ENCODE results near the gene RABGEF1. TPM values are rescaled to one million over a fixed set of nuclear protein-coding genes. Genes with fewer than 3 reads are reported as not detected.

RABGEF1 gene
- polyA plus RNA-seq, 4 donors = 9.7 to 22.3 (median 11.8) TPM

DNA sequence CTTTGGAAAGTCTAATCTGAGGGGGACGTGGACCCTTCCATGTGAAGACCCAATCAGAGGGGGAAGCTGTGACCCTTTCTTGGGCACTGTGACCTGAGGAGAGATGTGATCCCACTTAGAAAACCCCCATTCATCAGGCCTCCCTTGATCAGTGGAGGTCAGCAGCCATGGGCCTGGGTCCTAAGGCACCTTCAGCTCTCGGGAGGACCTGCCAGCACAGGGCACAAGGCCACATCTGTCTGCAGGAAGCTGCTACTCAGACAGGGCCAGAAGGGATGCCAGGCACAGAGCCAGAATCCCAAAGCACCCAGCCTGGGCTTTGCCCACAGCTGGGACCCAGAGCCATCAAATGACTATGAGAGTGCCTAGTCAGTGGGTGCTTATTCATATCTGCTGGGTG lies 14.7 kb upstream of the RABGEF1 start:
- FAIRE-seq = no peak
- Histone ChIP-seq H3K36me3 (ENCODE audit: control insufficient read depth in 3 of 3, insufficient read depth in 2 of 3, low read depth in 1 of 3, low read length in 3 of 3) (peaks cover 0 to 36% (median 0%) of the 10 kb centered on the region in 3 donors), H3K27ac (ENCODE audit: low read depth in 1 of 3, low read length in 2 of 3) (no peak overlapping the region)

GRCh38 chr7:66727058-66727457 lies 13.5 kb upstream of the RABGEF1 start:
- no peak for FAIRE-seq
- no peak for DNase-seq
- Histone ChIP-seq H3K4me3 (ENCODE audit: low read depth in 1 of 3, low read length in 3 of 3) (no peak overlapping the region), H3K4me1 (ENCODE audit: control insufficient read depth in 3 of 3, insufficient read depth in 2 of 3, low read depth in 1 of 3, low read length in 2 of 3) (no peaks in the 10 kb centered on the region), H3K36me3 (ENCODE audit: control insufficient read depth in 3 of 3, insufficient read depth in 2 of 3, low read depth in 1 of 3, low read length in 3 of 3) (peaks cover 0 to 40% (median 0%) of the 10 kb centered on the region in 3 donors), H3K9me3 (ENCODE audit: control insufficient read depth in 2 of 2, insufficient read depth in 1 of 2, low read depth in 1 of 2, low read length in 1 of 2) (peaks cover 0 to 7% of the 10 kb centered on the region in 2 donors), H3K27me3 (ENCODE audit: control insufficient read depth in 3 of 3, insufficient read depth in 3 of 3, low read length in 3 of 3) (no peaks in the 10 kb centered on the region), H3K27ac (ENCODE audit: low read depth in 1 of 3, low read length in 2 of 3) (no peak overlapping the region)
- WGBS, 3 donors = 92 to 94% (median 93%) methylated on average over 3 of the region's 3 CpGs

More for the DNA sequence above, 14.7 kb upstream of the RABGEF1 start:
- Histone ChIP-seq H3K27me3 (ENCODE audit: control insufficient read depth in 3 of 3, insufficient read depth in 3 of 3, low read length in 3 of 3) (no peaks in the 10 kb centered on the region), H3K4me1 (ENCODE audit: control insufficient read depth in 3 of 3, insufficient read depth in 2 of 3, low read depth in 1 of 3, low read length in 2 of 3) (no peaks in the 10 kb centered on the region), H3K9me3 (ENCODE audit: control insufficient read depth in 2 of 2, insufficient read depth in 1 of 2, low read depth in 1 of 2, low read length in 1 of 2) (peaks cover 0 to 7% of the 10 kb centered on the region in 2 donors), H3K4me3 (ENCODE audit: low read depth in 1 of 3, low read length in 3 of 3) (no peak overlapping the region)
- 90 to 97% (median 96%) methylated on average over 2 of the region's 2 CpGs for WGBS, 3 donors
- DNase-seq = no peak

- Histone ChIP-seq H3K9me3 (ENCODE audit: control insufficient read depth in 2 of 2, insufficient read depth in 1 of 2, low read depth in 1 of 2, low read length in 1 of 2) (peaks cover 0 to 5% of the 10 kb centered on the region in 2 donors), H3K27me3 (ENCODE audit: control insufficient read depth in 3 of 3, insufficient read depth in 3 of 3, low read length in 3 of 3) (no peaks in the 10 kb centered on the region), H3K27ac (ENCODE audit: low read depth in 1 of 3, low read length in 2 of 3) (no peak overlapping the region), H3K4me1 (ENCODE audit: control insufficient read depth in 3 of 3, insufficient read depth in 2 of 3, low read depth in 1 of 3, low read length in 2 of 3) (no peaks in the 10 kb centered on the region), H3K36me3 (ENCODE audit: control insufficient read depth in 3 of 3, insufficient read depth in 2 of 3, low read depth in 1 of 3, low read length in 3 of 3) (peaks cover 0 to 34% (median 0%) of the 10 kb centered on the region in 3 donors), H3K4me3 (ENCODE audit: low read depth in 1 of 3, low read length in 3 of 3) (no peak overlapping the region)
- no peak for FAIRE-seq
- DNase-seq = no peak
- 85 to 91% (median 88%) methylated on average over 6 of the region's 6 CpGs for WGBS, 3 donors
These were observed 12.0 kb upstream of the RABGEF1 start for GRCh38 chr7:66728571-66728970.

GRCh38 chr7:66729274-66729673 lies 11.3 kb upstream of the RABGEF1 start:
- no peaks in the 10 kb centered on the region for H3K4me1 ChIP-seq (ENCODE audit: control insufficient read depth in 3 of 3, insufficient read depth in 2 of 3, low read depth in 1 of 3, low read length in 2 of 3)
- peaks cover 0 to 2% of the 10 kb centered on the region in 2 donors for H3K9me3 ChIP-seq (ENCODE audit: control insufficient read depth in 2 of 2, insufficient read depth in 1 of 2, low read depth in 1 of 2, low read length in 1 of 2)
- no peak overlapping the region for H3K27ac ChIP-seq (ENCODE audit: low read depth in 1 of 3, low read length in 2 of 3)
- FAIRE-seq (no peak), DNase-seq (no peak)
- peaks cover 0 to 33% (median 0%) of the 10 kb centered on the region in 3 donors for H3K36me3 ChIP-seq (ENCODE audit: control insufficient read depth in 3 of 3, insufficient read depth in 2 of 3, low read depth in 1 of 3, low read length in 3 of 3)
- H3K27me3 ChIP-seq (ENCODE audit: control insufficient read depth in 3 of 3, insufficient read depth in 3 of 3, low read length in 3 of 3) = no peaks in the 10 kb centered on the region
- WGBS, 3 donors = 91 to 99% (median 96%) methylated on average over 3 of the region's 3 CpGs
- H3K4me3 ChIP-seq (ENCODE audit: low read depth in 1 of 3, low read length in 3 of 3) = no peak overlapping the region

DNA sequence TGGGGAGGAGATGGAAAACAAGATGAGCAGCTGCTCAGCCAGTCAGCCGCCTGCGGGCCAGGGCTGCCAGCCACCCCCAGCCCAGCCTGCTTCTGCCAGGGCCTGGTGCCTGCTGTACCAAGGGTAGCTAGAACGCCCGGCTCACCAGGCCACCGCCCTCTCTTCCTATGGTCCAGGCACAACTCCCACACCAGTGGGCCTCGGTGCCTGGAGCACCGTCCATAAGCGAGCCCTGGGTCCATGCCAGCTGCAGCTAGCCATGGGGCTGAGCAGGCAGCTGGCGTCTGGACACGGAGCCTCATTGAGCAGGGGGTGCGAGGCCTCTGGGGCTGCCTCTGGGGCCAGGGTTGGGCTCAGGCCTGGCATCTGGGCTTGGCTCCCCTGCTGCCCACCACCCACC lies 8.5 kb upstream of the RABGEF1 start:
- H3K4me3 ChIP-seq (ENCODE audit: low read depth in 1 of 3, low read length in 3 of 3) = no peak overlapping the region
- H3K27ac ChIP-seq (ENCODE audit: low read depth in 1 of 3, low read length in 2 of 3) = no peak overlapping the region
- FAIRE-seq = no peak
- H3K36me3 ChIP-seq (ENCODE audit: control insufficient read depth in 3 of 3, insufficient read depth in 2 of 3, low read depth in 1 of 3, low read length in 3 of 3) = peaks cover 0 to 29% (median 0%) of the 10 kb centered on the region in 3 donors
- H3K9me3 ChIP-seq (ENCODE audit: control insufficient read depth in 2 of 2, insufficient read depth in 1 of 2, low read depth in 1 of 2, low read length in 1 of 2) = peaks cover 0 to 7% of the 10 kb centered on the region in 2 donors
- no peaks in the 10 kb centered on the region for H3K4me1 ChIP-seq (ENCODE audit: control insufficient read depth in 3 of 3, insufficient read depth in 2 of 3, low read depth in 1 of 3, low read length in 2 of 3)
- DNase-seq = no peak
- H3K27me3 ChIP-seq (ENCODE audit: control insufficient read depth in 3 of 3, insufficient read depth in 3 of 3, low read length in 3 of 3) = no peaks in the 10 kb centered on the region
- 72 to 84% (median 79%) methylated on average over 10 to 11 of the region's 11 CpGs for WGBS, 3 donors

GRCh38 chr7:66732439-66732838 lies 8.1 kb upstream of the RABGEF1 start:
- peaks cover 0 to 7% of the 10 kb centered on the region in 2 donors for H3K9me3 ChIP-seq (ENCODE audit: control insufficient read depth in 2 of 2, insufficient read depth in 1 of 2, low read depth in 1 of 2, low read length in 1 of 2)
- DNase-seq (no peak), FAIRE-seq (no peak)
- H3K4me1 ChIP-seq (ENCODE audit: control insufficient read depth in 3 of 3, insufficient read depth in 2 of 3, low read depth in 1 of 3, low read length in 2 of 3) = no peaks in the 10 kb centered on the region
- no peak overlapping the region for H3K27ac ChIP-seq (ENCODE audit: low read depth in 1 of 3, low read length in 2 of 3)
- no peaks in the 10 kb centered on the region for H3K27me3 ChIP-seq (ENCODE audit: control insufficient read depth in 3 of 3, insufficient read depth in 3 of 3, low read length in 3 of 3)
- H3K4me3 ChIP-seq (ENCODE audit: low read depth in 1 of 3, low read length in 3 of 3) = no peak overlapping the region
- H3K36me3 ChIP-seq (ENCODE audit: control insufficient read depth in 3 of 3, insufficient read depth in 2 of 3, low read depth in 1 of 3, low read length in 3 of 3) = peaks cover 0 to 27% (median 0%) of the 10 kb centered on the region in 3 donors
- WGBS, 3 donors = 84 to 93% (median 84%) methylated on average over 9 of the region's 9 CpGs

- 90 to 91% (median 90%) methylated on average over 6 of the region's 6 CpGs for WGBS, 3 donors
- no peak overlapping the region for H3K4me3 ChIP-seq (ENCODE audit: low read depth in 1 of 3, low read length in 3 of 3)
- DNase-seq (no peak), FAIRE-seq (no peak)
- no peaks in the 10 kb centered on the region for H3K27me3 ChIP-seq (ENCODE audit: control insufficient read depth in 3 of 3, insufficient read depth in 3 of 3, low read length in 3 of 3)
- no peak overlapping the region for H3K27ac ChIP-seq (ENCODE audit: low read depth in 1 of 3, low read length in 2 of 3)
- peaks cover 0 to 7% of the 10 kb centered on the region in 2 donors for H3K9me3 ChIP-seq (ENCODE audit: control insufficient read depth in 2 of 2, insufficient read depth in 1 of 2, low read depth in 1 of 2, low read length in 1 of 2)
- H3K36me3 ChIP-seq (ENCODE audit: control insufficient read depth in 3 of 3, insufficient read depth in 2 of 3, low read depth in 1 of 3, low read length in 3 of 3) = peaks cover 0 to 24% (median 0%) of the 10 kb centered on the region in 3 donors
- no peaks in the 10 kb centered on the region for H3K4me1 ChIP-seq (ENCODE audit: control insufficient read depth in 3 of 3, insufficient read depth in 2 of 3, low read depth in 1 of 3, low read length in 2 of 3)
These were observed 6.5 kb upstream of the RABGEF1 start for GRCh38 chr7:66734006-66734405.

DNA sequence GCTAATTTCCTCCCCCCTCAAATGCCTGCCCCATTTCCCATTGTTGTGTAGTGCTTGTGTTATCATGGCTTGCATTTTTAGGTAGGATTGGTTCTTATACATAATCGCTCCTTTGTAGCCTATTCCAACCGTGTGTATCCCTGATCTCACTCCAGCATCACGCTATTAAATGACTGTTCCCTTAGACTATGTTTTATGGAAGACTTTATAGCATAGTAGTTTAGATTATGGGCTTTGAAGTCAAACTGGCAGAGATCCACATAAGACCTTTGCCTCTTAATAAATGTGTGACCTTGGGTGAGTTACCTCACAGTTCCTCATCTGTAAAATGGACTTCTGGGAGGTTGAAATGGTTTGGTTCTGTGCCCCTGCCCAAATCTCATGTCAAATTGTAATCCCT lies 5.4 kb upstream of the RABGEF1 start:
- FAIRE-seq (no peak), DNase-seq (peak in 1 of 2 donors; percentile 62)
- Histone ChIP-seq H3K27me3 (ENCODE audit: control insufficient read depth in 3 of 3, insufficient read depth in 3 of 3, low read length in 3 of 3) (no peaks in the 10 kb centered on the region), H3K9me3 (ENCODE audit: control insufficient read depth in 2 of 2, insufficient read depth in 1 of 2, low read depth in 1 of 2, low read length in 1 of 2) (peaks cover 0 to 7% of the 10 kb centered on the region in 2 donors), H3K4me1 (ENCODE audit: control insufficient read depth in 3 of 3, insufficient read depth in 2 of 3, low read depth in 1 of 3, low read length in 2 of 3) (no peaks in the 10 kb centered on the region), H3K4me3 (ENCODE audit: low read depth in 1 of 3, low read length in 3 of 3) (no peak overlapping the region), H3K36me3 (ENCODE audit: control insufficient read depth in 3 of 3, insufficient read depth in 2 of 3, low read depth in 1 of 3, low read length in 3 of 3) (peaks cover 0 to 18% (median 0%) of the 10 kb centered on the region in 3 donors), H3K27ac (ENCODE audit: low read depth in 1 of 3, low read length in 2 of 3) (no peak overlapping the region)
- 29 to 61% (median 49%) methylated on average over 3 of the region's 3 CpGs for WGBS, 3 donors

DNA sequence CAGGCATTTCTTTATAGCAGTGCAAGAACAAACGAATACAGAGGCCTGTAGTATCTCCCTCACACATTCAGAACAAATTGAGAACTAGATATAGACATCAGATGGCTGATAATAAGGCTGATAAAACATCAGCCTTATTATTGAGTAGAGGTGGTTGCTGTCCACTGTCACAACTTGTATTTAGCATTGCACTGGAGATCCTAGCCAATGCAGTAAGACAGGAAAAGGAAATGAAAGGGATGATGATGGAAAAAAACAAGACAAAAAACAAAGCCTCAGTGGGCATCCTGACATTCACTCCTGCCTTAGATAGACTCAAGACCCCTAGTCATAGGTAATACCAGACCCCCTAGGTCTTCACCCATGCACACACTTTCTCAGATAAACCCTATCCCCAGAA lies 4.7 kb upstream of the RABGEF1 start:
- peaks cover 0 to 7% of the 10 kb centered on the region in 2 donors for H3K9me3 ChIP-seq (ENCODE audit: control insufficient read depth in 2 of 2, insufficient read depth in 1 of 2, low read depth in 1 of 2, low read length in 1 of 2)
- H3K27ac ChIP-seq (ENCODE audit: low read depth in 1 of 3, low read length in 2 of 3) = no peak overlapping the region
- DNase-seq (no peak), FAIRE-seq (no peak)
- H3K4me1 ChIP-seq (ENCODE audit: control insufficient read depth in 3 of 3, insufficient read depth in 2 of 3, low read depth in 1 of 3, low read length in 2 of 3) = no peaks in the 10 kb centered on the region
- H3K27me3 ChIP-seq (ENCODE audit: control insufficient read depth in 3 of 3, insufficient read depth in 3 of 3, low read length in 3 of 3) = no peaks in the 10 kb centered on the region
- no peak overlapping the region for H3K4me3 ChIP-seq (ENCODE audit: low read depth in 1 of 3, low read length in 3 of 3)
- WGBS, 3 donors = 92 to 100% (median 95%) methylated on average over 1 of the region's 1 CpG
- peaks cover 0 to 14% (median 0%) of the 10 kb centered on the region in 3 donors for H3K36me3 ChIP-seq (ENCODE audit: control insufficient read depth in 3 of 3, insufficient read depth in 2 of 3, low read depth in 1 of 3, low read length in 3 of 3)
